Brain microvascular endothelial cell (primary cell): ENCODE data around the gene F13A1.

ENCODE experiments used
- DNase-seq: peaks from one replicate; pipeline ENCODE4 v3.0.0-alpha.2; 2020
- H3K27ac ChIP-seq: fragments of 250-450 bp; sonication (Bioruptor Pico); 2 replicates; pipeline ENCODE4 v1.5.1; 2020; ENCODE audit warnings: mild to moderate bottlenecking, moderate library complexity
- H3K27me3 ChIP-seq: fragments of 250-450 bp; sonication (Bioruptor Pico); replicated peaks from 2 replicates; pipeline ENCODE4 v1.5.1; 2020; ENCODE audit warnings: mild to moderate bottlenecking
- H3K36me3 ChIP-seq: fragments of 250-450 bp; sonication (Bioruptor Pico); replicated peaks from 2 replicates; pipeline ENCODE4 v1.5.1; 2020; ENCODE audit warnings: mild to moderate bottlenecking
- H3K4me3 ChIP-seq: 2 replicates; pipeline ENCODE4 v1.5.1; 2011; ENCODE audit warnings: low read depth, mild to moderate bottlenecking, control low read depth, low read length, moderate library complexity
- CTCF ChIP-seq: IDR thresholded peaks from 2 replicates; pipeline ENCODE4 v1.5.1; 2011; ENCODE audit warnings: low read depth, mild to moderate bottlenecking, moderate library complexity, low read length, control low read depth, inconsistent platforms; ENCODE audit errors: missing control alignments
- in situ Hi-C: cut with HindIII; loops from 2 replicates; pipeline ENCODE4 v1.10.0; 2017; ENCODE audit warnings: low sequenced_read_pairs, low pct_ligation_motif_present

Gene F13A1

DNA sequence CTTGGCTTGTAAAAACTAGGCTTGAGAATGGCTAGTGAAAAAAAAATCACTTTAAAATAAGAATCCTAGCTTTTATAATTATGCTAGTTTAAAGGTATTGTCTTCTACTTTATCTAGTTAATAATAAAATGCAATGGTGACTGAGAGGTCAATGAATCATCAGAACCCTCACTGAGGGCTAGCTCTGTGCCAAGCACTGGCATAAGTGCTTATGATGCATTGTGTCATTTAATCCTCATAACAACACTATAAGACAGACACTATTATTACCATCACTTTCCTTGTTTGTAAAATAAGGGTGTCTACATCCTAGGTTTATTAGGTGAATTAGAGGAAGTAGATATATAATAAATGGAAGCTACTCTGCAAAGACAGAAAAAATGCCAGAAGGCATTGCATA is 144.3 kb downstream of the F13A1 start:
- H3K4me3 ChIP-seq, result no peak overlapping the region
- in situ Hi-C loops, result no loop called here
- no peaks in the 10 kb centered on the region for H3K36me3 ChIP-seq
- no peak overlapping the region for H3K27ac ChIP-seq
- H3K27me3 ChIP-seq, result no peaks in the 10 kb centered on the region
- no peak for TF ChIP-seq CTCF
- no peak for DNase-seq

DNA sequence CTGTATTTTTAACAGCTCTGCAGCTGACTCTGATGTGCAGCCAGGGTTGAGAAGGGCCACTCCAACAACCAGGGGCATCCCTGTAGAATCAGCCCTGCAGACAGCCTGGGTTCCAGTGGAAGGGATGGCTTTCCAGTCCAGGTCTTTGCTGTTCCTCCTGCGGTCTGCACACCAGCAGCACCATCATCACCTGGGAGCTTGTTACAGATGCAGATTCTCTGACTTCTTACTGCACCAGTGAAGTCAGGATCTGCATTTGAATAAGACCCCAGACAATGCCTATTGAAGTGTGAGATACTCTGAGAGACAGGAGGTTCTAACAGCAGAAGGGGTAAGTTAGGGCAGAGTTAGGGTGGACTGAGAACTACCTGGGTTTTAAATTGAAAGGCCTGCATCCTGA is 151.3 kb downstream of the F13A1 start:
- no peaks in the 10 kb centered on the region for H3K36me3 ChIP-seq
- TF ChIP-seq CTCF, result no peak
- DNase-seq, result no peak
- H3K27me3 ChIP-seq, result no peaks in the 10 kb centered on the region
- no peak overlapping the region for H3K4me3 ChIP-seq
- in situ Hi-C loops, result no loop called here
- H3K27ac ChIP-seq, result no peak overlapping the region

DNA sequence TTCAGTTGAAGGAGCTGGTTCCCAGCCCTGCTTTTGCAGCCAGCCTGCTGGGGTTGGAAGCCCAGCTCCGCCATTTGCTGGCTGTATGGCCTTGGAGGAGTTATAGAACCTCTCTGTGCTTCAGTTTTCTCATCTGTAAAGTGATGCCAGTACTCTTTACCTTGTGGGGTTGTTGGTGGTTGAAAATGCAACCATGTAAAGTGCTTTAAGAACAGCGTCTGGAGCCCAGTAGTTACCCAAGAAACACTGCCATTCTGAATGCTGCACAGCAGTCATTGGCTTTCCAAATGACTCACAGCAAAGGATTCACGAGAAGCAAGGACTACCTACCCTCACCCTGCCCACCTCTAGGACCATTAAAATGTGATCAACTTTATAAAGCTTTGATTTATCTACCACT is 154.4 kb downstream of the F13A1 start:
- TF ChIP-seq CTCF, result no peak
- no peaks in the 10 kb centered on the region for H3K27me3 ChIP-seq
- in situ Hi-C loops, result no loop called here
- no peak overlapping the region for H3K4me3 ChIP-seq
- no peak for DNase-seq
- H3K27ac ChIP-seq, result no peak overlapping the region
- H3K36me3 ChIP-seq, result no peaks in the 10 kb centered on the region

GRCh38 chr6:6164367-6164766 is 156.1 kb downstream of the F13A1 start:
- H3K27me3 ChIP-seq, result no peaks in the 10 kb centered on the region
- TF ChIP-seq CTCF, result no peak
- in situ Hi-C loops, result no loop called here
- no peak for DNase-seq
- H3K36me3 ChIP-seq, result no peaks in the 10 kb centered on the region
- H3K4me3 ChIP-seq, result no peak overlapping the region
- no peak overlapping the region for H3K27ac ChIP-seq

GRCh38 chr6:6154335-6154734 is 166.1 kb downstream of the F13A1 start:
- no peak overlapping the region for H3K4me3 ChIP-seq
- no peaks in the 10 kb centered on the region for H3K27me3 ChIP-seq
- no peak for DNase-seq
- H3K27ac ChIP-seq, result no peak overlapping the region
- H3K36me3 ChIP-seq, result no peaks in the 10 kb centered on the region
- no peak for TF ChIP-seq CTCF
- in situ Hi-C loops, result no loop called here

DNA sequence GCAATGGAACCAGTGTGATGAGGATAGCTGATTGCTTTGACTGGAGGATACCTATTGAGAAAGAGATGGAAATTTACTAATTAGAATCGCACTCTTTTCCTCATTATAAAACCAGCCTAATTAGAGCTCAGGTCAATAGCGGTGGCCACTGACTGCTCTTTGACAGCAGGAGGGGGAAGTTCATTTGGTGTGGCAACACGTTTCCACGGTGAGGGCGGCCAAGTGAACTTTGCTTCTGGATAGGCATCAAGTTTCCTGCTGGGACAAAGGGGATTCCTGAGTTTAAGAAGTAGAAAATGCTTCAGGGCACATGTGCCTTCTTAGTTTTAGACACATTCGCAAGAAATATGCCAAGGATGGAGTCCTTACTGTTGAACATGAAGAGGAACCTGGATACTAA is 168.4 kb downstream of the F13A1 start:
- in situ Hi-C loops, result no loop called here
- DNase-seq, result no peak
- H3K36me3 ChIP-seq, result no peaks in the 10 kb centered on the region
- H3K27me3 ChIP-seq, result no peaks in the 10 kb centered on the region
- TF ChIP-seq CTCF, result no peak
- H3K27ac ChIP-seq, result no peak overlapping the region
- H3K4me3 ChIP-seq, result no peak overlapping the region
